H9 (cell line): ENCODE data around the gene ATF6. TPM values are rescaled to one million over a fixed set of nuclear protein-coding genes. Genes with fewer than 3 reads are reported as not detected.

Experiments
- DNase-seq: peaks from one replicate; pipeline ENCODE4 v3.0.0-alpha.2; 2017
- H2AFZ ChIP-seq: one replicate; pipeline ENCODE4 v1.6.1; 2013; ENCODE audit warnings: mild to moderate bottlenecking, low read length, control low read depth, moderate library complexity
- H2AK5ac ChIP-seq: 2 replicates; pipeline ENCODE4 v1.6.1; 2013; ENCODE audit warnings: low read length, control low read depth, mixed read lengths; ENCODE audit not compliant: insufficient read length
- H2BK120ac ChIP-seq: one replicate; pipeline ENCODE4 v1.6.1; 2013; ENCODE audit warnings: low read depth, mild to moderate bottlenecking, low read length, control low read depth, inconsistent platforms; ENCODE audit not compliant: poor library complexity, severe bottlenecking
- H2BK12ac ChIP-seq: 2 replicates; pipeline ENCODE4 v1.6.1; 2013; ENCODE audit warnings: low read length, control low read depth, mixed read lengths, low read depth; ENCODE audit not compliant: insufficient read length
- H2BK15ac ChIP-seq: 2 replicates; pipeline ENCODE4 v1.6.1; 2013; ENCODE audit warnings: low read depth, low read length, control low read depth
- H2BK20ac ChIP-seq: one replicate; pipeline ENCODE4 v1.6.1; 2013; ENCODE audit warnings: low read depth, mild to moderate bottlenecking, low read length, control low read depth, inconsistent platforms; ENCODE audit not compliant: poor library complexity, severe bottlenecking
- H2BK5ac ChIP-seq: 2 replicates; pipeline ENCODE4 v1.6.1; 2013; ENCODE audit warnings: low read length, control low read depth, mixed read lengths; ENCODE audit not compliant: insufficient read length
- H3K14ac ChIP-seq: 2 replicates; pipeline ENCODE4 v1.6.1; 2013; ENCODE audit warnings: low read length, control low read depth; ENCODE audit not compliant: insufficient read depth
- H3K18ac ChIP-seq: 2 replicates; pipeline ENCODE4 v1.6.1; 2013; ENCODE audit warnings: low read depth, mild to moderate bottlenecking, mixed read lengths, low read length, control low read depth; ENCODE audit not compliant: insufficient read length
- H3K23ac ChIP-seq: 2 replicates; pipeline ENCODE4 v1.6.1; 2013; ENCODE audit warnings: low read length, control low read depth, mixed read lengths, low read depth; ENCODE audit not compliant: insufficient read length
- H3K23me2 ChIP-seq: 2 replicates; pipeline ENCODE4 v1.6.1; 2013; ENCODE audit warnings: low read depth, mild to moderate bottlenecking, mixed read lengths, low read length, control low read depth; ENCODE audit not compliant: insufficient read length, poor library complexity, severe bottlenecking
- H3K27ac ChIP-seq: 2 replicates; pipeline ENCODE4 v1.5.1; 2013; ENCODE audit warnings: low read length, control low read depth, mixed read lengths, low read depth; ENCODE audit not compliant: insufficient read length
- H3K27me3 ChIP-seq: 2 replicates; pipeline ENCODE4 v1.6.1; 2013; ENCODE audit warnings: low read length, control low read depth, inconsistent platforms; ENCODE audit not compliant: insufficient read depth
- H3K4ac ChIP-seq: 2 replicates; pipeline ENCODE4 v1.6.1; 2013; ENCODE audit warnings: low read depth, mild to moderate bottlenecking, control low read depth, inconsistent platforms, low read length, moderate library complexity
- H3K4me1 ChIP-seq: 2 replicates; pipeline ENCODE4 v1.6.1; 2013; ENCODE audit warnings: low read length, control low read depth, inconsistent platforms; ENCODE audit not compliant: insufficient read depth
- H3K4me2 ChIP-seq: 2 replicates; pipeline ENCODE4 v1.6.1; 2013; ENCODE audit warnings: low read length, control low read depth, mixed read lengths; ENCODE audit not compliant: insufficient read length, insufficient read depth
- H3K56ac ChIP-seq: 2 replicates; pipeline ENCODE4 v1.6.1; 2013; ENCODE audit warnings: low read depth, mild to moderate bottlenecking, mixed read lengths, low read length, control low read depth; ENCODE audit not compliant: insufficient read length
- H3K79me1 ChIP-seq: 2 replicates; pipeline ENCODE4 v1.6.1; 2013; ENCODE audit warnings: low read depth, mild to moderate bottlenecking, moderate library complexity, low read length, control low read depth, inconsistent platforms; ENCODE audit not compliant: insufficient read depth, poor library complexity, severe bottlenecking
- H3K79me2 ChIP-seq: 2 replicates; pipeline ENCODE4 v1.6.1; 2013; ENCODE audit warnings: low read length, control low read depth, inconsistent platforms; ENCODE audit not compliant: insufficient read depth
- H3K9ac ChIP-seq: 2 replicates; pipeline ENCODE4 v1.6.1; 2013; ENCODE audit warnings: low read length, control low read depth, mixed read lengths; ENCODE audit not compliant: insufficient read length; ENCODE audit errors: extremely low read depth
- H3K9me3 ChIP-seq: one replicate; pipeline ENCODE4 v1.6.1; 2013; ENCODE audit warnings: low read depth, low read length, inconsistent platforms; ENCODE audit not compliant: control insufficient read depth
- H3T11ph ChIP-seq: one replicate; pipeline ENCODE4 v1.6.1; 2013; ENCODE audit warnings: mild to moderate bottlenecking, low read length, control low read depth, inconsistent platforms
- H4K20me1 ChIP-seq: one replicate; pipeline ENCODE4 v1.6.1; 2013; ENCODE audit not compliant: control insufficient read depth, insufficient read length, insufficient read depth
- H4K5ac ChIP-seq: 2 replicates; pipeline ENCODE4 v1.6.1; 2013; ENCODE audit warnings: low read depth, mild to moderate bottlenecking, mixed read lengths, low read length, control low read depth; ENCODE audit not compliant: insufficient read length
- H4K8ac ChIP-seq: replicated peaks from 2 replicates; pipeline ENCODE4 v1.6.1; 2013; ENCODE audit warnings: low read length, control low read depth, mixed read lengths, low read depth; ENCODE audit not compliant: insufficient read length
- H4K91ac ChIP-seq: 2 replicates; pipeline ENCODE4 v1.6.1; 2013; ENCODE audit warnings: low read depth, mild to moderate bottlenecking, moderate library complexity, mixed read lengths, low read length, control low read depth; ENCODE audit not compliant: insufficient read length
- H3K27ac Mint-ChIP-seq, 3 experiments: 2 replicates in 2 of 3; 3 replicates in 1 of 3; pipeline ENCODE4 v1.8.0; 2020 to 2021; ENCODE audit warnings: mixed read lengths in 3 of 3, mild to moderate bottlenecking in 1 of 3, moderate library complexity in 1 of 3
- H3K27me3 Mint-ChIP-seq: 2 replicates; pipeline ENCODE4 v1.8.0; 2021; ENCODE audit warnings: low read depth, mild to moderate bottlenecking, moderate library complexity, mixed read lengths
- H3K36me3 Mint-ChIP-seq, 3 experiments: 2 replicates in 2 of 3; 3 replicates in 1 of 3; pipeline ENCODE4 v1.8.0; 2020 to 2021; ENCODE audit warnings: low read depth in 3 of 3, mixed read lengths in 3 of 3; ENCODE audit not compliant: insufficient read depth in 1 of 3
- H3K4me1 Mint-ChIP-seq, 2 experiments: 2 replicates each; pipeline ENCODE4 v1.8.0; 2020; ENCODE audit warnings: mixed read lengths in 2 of 2
- H3K4me3 Mint-ChIP-seq, 2 experiments: 2 replicates in 1 of 2; 3 replicates in 1 of 2; pipeline ENCODE4 v1.8.0; 2020 to 2021; ENCODE audit warnings: mild to moderate bottlenecking in 2 of 2, mixed read lengths in 2 of 2, moderate library complexity in 1 of 2
- H3K9me3 Mint-ChIP-seq, 2 experiments: 2 replicates in 1 of 2; 3 replicates in 1 of 2; pipeline ENCODE4 v1.8.0; 2020; ENCODE audit warnings: mild to moderate bottlenecking in 2 of 2, mixed read lengths in 2 of 2, moderate library complexity in 1 of 2
- CTCF ChIP-seq: fragments of 200-600 bp; sonication (generic); conservative IDR thresholded peaks from 3 replicates; pipeline ENCODE4 v1.8.0; 2021; ENCODE audit warnings: antibody characterized with exemption, mild to moderate bottlenecking
- WGBS: extraction: QIAGEN DNeasy Blood & Tissue Kit; methylation state at CpG from one replicate; pipeline ENCODE4 v1.1.7; 2013; ENCODE audit warnings: missing lambda C conversion rate, low lambda C conversion rate, mixed read lengths; ENCODE audit not compliant: insufficient read length; ENCODE audit errors: extremely low coverage; 5-methylcytosine and 5-hydroxymethylcytosine counted together
- total RNA-seq: library from RNA; stranded (reverse); gene quantifications from 2 replicates; pipeline ENCODE4 v1.2.1, GENCODE V29; 2021

Gene ATF6
- total RNA-seq, 1 experiment from 2014 or later, result 11.2 TPM

- Histone ChIP-seq H3K9me3 (no peaks in the 10 kb centered on the region), H3K18ac (no peak overlapping the region), H3K4me2 (no peak overlapping the region), H3K23me2 (no peaks in the 10 kb centered on the region), H3K14ac (no peak overlapping the region), H3K79me1 (no peaks in the 10 kb centered on the region), H3K27ac (no peak overlapping the region), H4K8ac (no peak overlapping the region), H2BK12ac (no peak overlapping the region), H2BK120ac (no peak overlapping the region), H3K56ac (no peak overlapping the region), H2AFZ (no peak overlapping the region), H3K79me2 (no peaks in the 10 kb centered on the region), H3K27me3 (no peaks in the 10 kb centered on the region; the same call in 1 of the 2 replicates), H3T11ph (no peak overlapping the region), H4K5ac (no peak overlapping the region), H2BK5ac (no peak overlapping the region), H3K23ac (no peak overlapping the region), H3K9ac (no peak overlapping the region), H3K4ac (no peak overlapping the region), H2AK5ac (no peak overlapping the region), H4K91ac (no peak overlapping the region), H2BK15ac (no peak overlapping the region), H4K20me1 (no peaks in the 10 kb centered on the region), H3K4me1 (no peaks in the 10 kb centered on the region), H2BK20ac (no peak overlapping the region)
- no CpG with 5 or more reads among the region's 1 CpG for WGBS
- H3K4me1 Mint-ChIP-seq, result no peaks in the 10 kb centered on the region; a peak in 1 of 4 replicates
- H3K27me3 Mint-ChIP-seq, result peaks cover 45% of the 10 kb centered on the region
- DNase-seq, result no peak
- TF ChIP-seq CTCF, result no peak
- no peaks in the 10 kb centered on the region; a peak in 1 of 5 replicates for H3K9me3 Mint-ChIP-seq
- no peaks in the 10 kb centered on the region for H3K36me3 Mint-ChIP-seq
- H3K4me3 Mint-ChIP-seq, result no peak overlapping the region
- no peak overlapping the region for H3K27ac Mint-ChIP-seq
Measured at GRCh38 chr1:161719325-161719611, 46.9 kb upstream of the ATF6 start.
